B cell (primary cell): ENCODE data around the gene MXRA8.

Experiments
- EZH2 ChIP-seq: IDR thresholded peaks from 2 replicates; pipeline ENCODE4 v1.6.1; 2012; ENCODE audit warnings: borderline replicate concordance, low read depth, mild to moderate bottlenecking, moderate library complexity, low read length; ENCODE audit not compliant: insufficient read depth, poor library complexity, severe bottlenecking
- TF ChIP-seq, protein P1 (sequence below): fragments of 200-600 bp; IDR thresholded peaks from one replicate; pipeline ENCODE4 v1.8.0; 2022; ENCODE audit warnings: antibody characterized with exemption, mild to moderate bottlenecking

DNA sequence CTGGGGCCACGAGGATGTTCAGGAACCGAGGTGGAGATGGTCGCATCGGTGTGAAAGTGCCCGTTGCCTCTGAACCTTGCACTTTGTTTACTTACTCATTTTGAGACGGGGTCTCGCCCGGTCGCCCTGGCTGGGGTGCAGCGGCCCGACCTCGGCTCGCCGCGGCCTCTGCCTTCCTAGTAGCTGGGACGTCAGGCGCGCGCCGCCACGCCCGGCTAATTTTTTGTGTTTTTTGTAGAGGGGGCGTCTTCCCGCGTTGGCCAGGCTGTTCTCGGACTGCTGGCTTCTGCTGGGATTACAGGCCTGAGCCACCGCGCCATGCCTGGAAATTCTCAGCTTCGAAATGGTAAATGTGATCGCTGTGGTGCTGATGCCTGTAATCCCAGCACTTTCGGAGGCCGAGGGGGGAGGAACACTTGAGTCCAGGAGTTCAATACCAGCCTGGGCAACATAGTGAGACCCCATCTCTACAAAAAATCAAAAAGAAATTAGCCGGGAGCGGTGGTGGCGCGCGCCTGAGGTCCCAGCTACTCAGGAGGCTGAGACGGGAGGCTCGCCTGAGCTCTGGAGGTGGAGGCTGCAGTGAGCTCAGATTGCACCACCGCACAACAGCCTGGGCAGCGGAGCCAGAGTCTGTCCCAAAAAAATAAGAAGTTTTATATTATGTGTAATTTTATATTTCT lies 49.4 kb upstream of the MXRA8 start:
- TF ChIP-seq, protein P1, sequence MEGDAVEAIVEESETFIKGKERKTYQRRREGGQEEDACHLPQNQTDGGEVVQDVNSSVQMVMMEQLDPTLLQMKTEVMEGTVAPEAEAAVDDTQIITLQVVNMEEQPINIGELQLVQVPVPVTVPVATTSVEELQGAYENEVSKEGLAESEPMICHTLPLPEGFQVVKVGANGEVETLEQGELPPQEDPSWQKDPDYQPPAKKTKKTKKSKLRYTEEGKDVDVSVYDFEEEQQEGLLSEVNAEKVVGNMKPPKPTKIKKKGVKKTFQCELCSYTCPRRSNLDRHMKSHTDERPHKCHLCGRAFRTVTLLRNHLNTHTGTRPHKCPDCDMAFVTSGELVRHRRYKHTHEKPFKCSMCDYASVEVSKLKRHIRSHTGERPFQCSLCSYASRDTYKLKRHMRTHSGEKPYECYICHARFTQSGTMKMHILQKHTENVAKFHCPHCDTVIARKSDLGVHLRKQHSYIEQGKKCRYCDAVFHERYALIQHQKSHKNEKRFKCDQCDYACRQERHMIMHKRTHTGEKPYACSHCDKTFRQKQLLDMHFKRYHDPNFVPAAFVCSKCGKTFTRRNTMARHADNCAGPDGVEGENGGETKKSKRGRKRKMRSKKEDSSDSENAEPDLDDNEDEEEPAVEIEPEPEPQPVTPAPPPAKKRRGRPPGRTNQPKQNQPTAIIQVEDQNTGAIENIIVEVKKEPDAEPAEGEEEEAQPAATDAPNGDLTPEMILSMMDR: no peak
- TF ChIP-seq EZH2: no peak
